Neural crest cell (in vitro differentiated cells): Measurements from ENCODE around the gene NFKBIB. TPM values are rescaled to one million over a fixed set of nuclear protein-coding genes. Genes with fewer than 3 reads are reported as not detected.
A peak's percentile ranks its signal among the peaks of the same experiment; 100 is the strongest.

Source experiments
- DNase-seq: peaks from one replicate; pipeline ENCODE4 v3.0.0; 2021; ENCODE audit warnings: low read depth, mixed read lengths, low spot score
- H3K27ac Mint-ChIP-seq: one replicate; pipeline ENCODE4 v1.8.0; 2021; ENCODE audit warnings: mild to moderate bottlenecking, mixed read lengths; ENCODE audit not compliant: unreplicated experiment
- H3K27me3 Mint-ChIP-seq: 2 replicates; pipeline ENCODE4 v1.8.0; 2021; ENCODE audit warnings: low read depth, mild to moderate bottlenecking, mixed read lengths
- H3K36me3 Mint-ChIP-seq: 2 replicates; pipeline ENCODE4 v1.8.0; 2021; ENCODE audit warnings: low read depth, mild to moderate bottlenecking, mixed read lengths
- H3K4me1 Mint-ChIP-seq: 2 replicates; pipeline ENCODE4 v1.8.0; 2021; ENCODE audit warnings: mixed read lengths
- H3K4me3 Mint-ChIP-seq: one replicate; pipeline ENCODE4 v1.8.0; 2021; ENCODE audit warnings: mild to moderate bottlenecking, mixed read lengths
- H3K9me3 Mint-ChIP-seq: 2 replicates; pipeline ENCODE4 v1.8.0; 2021; ENCODE audit warnings: mixed read lengths
- total RNA-seq: library from RNA; stranded (reverse); gene quantifications from 2 replicates; pipeline ENCODE4 v1.2.1, GENCODE V29; 2021
- TF ChIP-seq, protein P1 (sequence below): fragments of 200-600 bp; sonication (generic); conservative IDR thresholded peaks from 2 replicates; pipeline ENCODE4 v1.5.0; 2021; ENCODE audit warnings: antibody characterized with exemption, mild to moderate bottlenecking

The NFKBIB gene
- total RNA-seq, 1 donor from 2014 or later, result 21.2 TPM

GRCh38 chr19:38911388-38912001, 11.7 kb downstream of the NFKBIB start:
- TF ChIP-seq, protein P1, sequence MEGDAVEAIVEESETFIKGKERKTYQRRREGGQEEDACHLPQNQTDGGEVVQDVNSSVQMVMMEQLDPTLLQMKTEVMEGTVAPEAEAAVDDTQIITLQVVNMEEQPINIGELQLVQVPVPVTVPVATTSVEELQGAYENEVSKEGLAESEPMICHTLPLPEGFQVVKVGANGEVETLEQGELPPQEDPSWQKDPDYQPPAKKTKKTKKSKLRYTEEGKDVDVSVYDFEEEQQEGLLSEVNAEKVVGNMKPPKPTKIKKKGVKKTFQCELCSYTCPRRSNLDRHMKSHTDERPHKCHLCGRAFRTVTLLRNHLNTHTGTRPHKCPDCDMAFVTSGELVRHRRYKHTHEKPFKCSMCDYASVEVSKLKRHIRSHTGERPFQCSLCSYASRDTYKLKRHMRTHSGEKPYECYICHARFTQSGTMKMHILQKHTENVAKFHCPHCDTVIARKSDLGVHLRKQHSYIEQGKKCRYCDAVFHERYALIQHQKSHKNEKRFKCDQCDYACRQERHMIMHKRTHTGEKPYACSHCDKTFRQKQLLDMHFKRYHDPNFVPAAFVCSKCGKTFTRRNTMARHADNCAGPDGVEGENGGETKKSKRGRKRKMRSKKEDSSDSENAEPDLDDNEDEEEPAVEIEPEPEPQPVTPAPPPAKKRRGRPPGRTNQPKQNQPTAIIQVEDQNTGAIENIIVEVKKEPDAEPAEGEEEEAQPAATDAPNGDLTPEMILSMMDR, result no peak
- Mint-ChIP-seq H3K27me3 (no peaks in the 10 kb centered on the region), H3K27ac (no peak overlapping the region), H3K36me3 (peaks cover 6% of the 10 kb centered on the region), H3K4me1 (no peaks in the 10 kb centered on the region), H3K9me3 (no peaks in the 10 kb centered on the region), H3K4me3 (no peak overlapping the region)
- no peak for DNase-seq

DNA sequence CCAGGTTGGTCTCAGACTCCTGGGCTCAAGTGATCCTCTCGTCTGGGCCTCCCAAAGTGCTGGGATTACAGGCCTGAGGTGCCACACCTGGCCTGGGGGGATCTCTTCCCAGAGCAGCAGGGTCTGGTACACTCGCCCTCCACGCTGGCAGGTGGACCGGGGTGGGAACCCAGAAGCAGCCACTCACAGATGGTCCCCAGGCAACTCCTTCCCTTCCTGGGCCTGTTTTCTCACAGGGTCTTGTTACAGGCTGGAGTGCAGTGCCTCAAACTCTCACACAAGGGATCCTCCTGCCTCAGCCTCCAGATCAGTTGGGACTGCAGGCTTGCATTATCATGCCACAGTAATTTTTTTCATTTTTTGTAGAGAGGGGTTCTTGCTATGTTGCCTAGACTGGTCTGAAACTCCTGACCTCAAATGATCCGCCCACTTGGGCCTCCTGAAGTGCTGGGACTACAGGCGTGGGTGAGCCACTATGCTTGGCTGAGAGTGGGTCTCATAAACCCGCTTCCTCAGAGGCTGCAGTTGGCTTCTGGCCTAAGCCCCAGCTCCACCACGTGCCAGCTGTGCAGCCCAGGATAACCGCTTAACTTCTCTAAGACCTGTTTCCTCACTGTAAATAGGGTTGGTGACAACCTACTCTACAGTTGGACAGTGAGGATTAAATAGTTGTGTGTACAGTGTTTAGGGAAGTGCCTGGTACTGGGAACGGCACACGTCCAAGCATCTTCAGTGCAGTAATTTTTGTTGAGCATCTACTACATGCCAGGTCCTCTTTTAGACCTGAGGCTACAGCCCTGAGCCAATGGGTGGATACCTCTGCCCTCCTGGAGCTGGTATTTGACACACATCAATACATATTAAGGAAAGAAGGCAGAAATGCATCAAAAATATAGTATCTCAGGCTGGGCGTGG, 13.1 kb downstream of the NFKBIB start:
- no peak for DNase-seq
- H3K27ac Mint-ChIP-seq, result no peak overlapping the region

DNA sequence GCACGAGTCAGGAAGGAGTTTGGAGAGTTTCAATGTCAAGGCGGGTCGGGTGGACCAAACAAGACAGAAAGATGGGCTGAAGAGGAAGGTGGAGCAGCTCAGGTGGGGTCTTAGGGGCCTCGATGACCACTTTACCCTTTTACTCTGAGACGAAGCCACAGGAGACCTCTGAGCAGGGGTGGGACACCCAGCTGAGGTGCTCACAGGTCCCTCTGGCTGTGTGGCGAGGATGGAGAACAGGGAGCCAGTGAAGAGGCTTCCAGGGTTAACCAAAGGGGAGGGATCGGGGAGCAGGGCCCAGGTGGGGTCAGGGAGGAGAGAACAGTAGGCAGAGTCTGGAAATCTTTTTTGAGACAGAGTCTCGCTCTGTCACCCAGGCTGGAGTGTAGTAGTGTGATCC, 14.2 kb downstream of the NFKBIB start:
- TF ChIP-seq, protein P1, result no peak
- peak overlapping the region; percentile 10 for H3K4me3 Mint-ChIP-seq
- H3K9me3 Mint-ChIP-seq, result no peaks in the 10 kb centered on the region
- no peak for DNase-seq
- no peaks in the 10 kb centered on the region for H3K36me3 Mint-ChIP-seq
- H3K4me1 Mint-ChIP-seq, result no peaks in the 10 kb centered on the region
- H3K27ac Mint-ChIP-seq, result peak overlapping the region; percentile 81
- H3K27me3 Mint-ChIP-seq, result no peaks in the 10 kb centered on the region

More for the DNA sequence above, 13.1 kb downstream of the NFKBIB start:
- no peaks in the 10 kb centered on the region for H3K27me3 Mint-ChIP-seq
- H3K4me1 Mint-ChIP-seq, result no peaks in the 10 kb centered on the region
- peaks cover 1% of the 10 kb centered on the region for H3K36me3 Mint-ChIP-seq
- H3K4me3 Mint-ChIP-seq, result no peak overlapping the region
- TF ChIP-seq, protein P1, result no peak
- H3K9me3 Mint-ChIP-seq, result no peaks in the 10 kb centered on the region

GRCh38 chr19:38915329-38916321, 15.9 kb downstream of the NFKBIB start:
- no peak overlapping the region for H3K4me3 Mint-ChIP-seq

More at GRCh38 chr19:38915329-38916321, 15.9 kb downstream of the NFKBIB start:
- DNase-seq, result no peak
- Mint-ChIP-seq H3K27ac (peak overlapping the region; percentile 27), H3K4me1 (no peaks in the 10 kb centered on the region), H3K9me3 (no peaks in the 10 kb centered on the region), H3K36me3 (no peaks in the 10 kb centered on the region), H3K27me3 (no peaks in the 10 kb centered on the region)
- TF ChIP-seq, protein P1, result no peak
